ENCODE measurements around the gene PRDM16. TPM values are rescaled to one million over a fixed set of nuclear protein-coding genes. Genes with fewer than 3 reads are reported as not detected.
A peak's percentile ranks its signal among the peaks of the same experiment; 100 is the strongest.

The PRDM16 gene
- total and polyA plus RNA-seq, 2 of the 13 experiments (the other 11 are each of a cell fraction or from before 2014, with no cell fraction given) = 0.15 to 0.81 TPM

DNA sequence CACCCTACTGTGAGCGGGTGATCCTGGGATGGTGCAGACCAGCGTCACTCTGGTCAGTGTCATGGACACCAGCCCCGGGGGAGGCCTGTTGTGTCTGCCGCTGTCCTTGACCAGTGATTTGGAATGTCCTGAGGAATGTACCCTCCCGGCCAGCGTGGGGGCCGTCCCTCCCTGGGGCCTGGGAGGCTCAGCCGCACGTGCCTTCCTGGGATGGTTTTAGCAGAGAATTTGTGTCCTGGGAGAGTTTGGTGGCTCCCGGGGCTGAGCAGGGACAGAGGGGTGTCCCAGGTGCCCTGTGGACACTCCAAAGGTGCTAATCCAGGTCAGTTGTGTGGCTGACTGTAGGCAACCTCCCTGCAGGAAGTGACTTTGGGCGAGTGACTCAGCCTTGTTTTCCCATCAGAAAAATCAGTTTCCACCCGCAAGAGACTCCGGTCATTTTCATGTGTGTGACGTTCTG lies 391.7 kb downstream of the PRDM16 start (continued):
- no peak for TF ChIP-seq ZSCAN21 (CRISPR knock-in tag; IDR thresholded peaks at IDR 0.05; ENCODE audit: borderline replicate concordance)
- TF ChIP-seq, protein P1, sequence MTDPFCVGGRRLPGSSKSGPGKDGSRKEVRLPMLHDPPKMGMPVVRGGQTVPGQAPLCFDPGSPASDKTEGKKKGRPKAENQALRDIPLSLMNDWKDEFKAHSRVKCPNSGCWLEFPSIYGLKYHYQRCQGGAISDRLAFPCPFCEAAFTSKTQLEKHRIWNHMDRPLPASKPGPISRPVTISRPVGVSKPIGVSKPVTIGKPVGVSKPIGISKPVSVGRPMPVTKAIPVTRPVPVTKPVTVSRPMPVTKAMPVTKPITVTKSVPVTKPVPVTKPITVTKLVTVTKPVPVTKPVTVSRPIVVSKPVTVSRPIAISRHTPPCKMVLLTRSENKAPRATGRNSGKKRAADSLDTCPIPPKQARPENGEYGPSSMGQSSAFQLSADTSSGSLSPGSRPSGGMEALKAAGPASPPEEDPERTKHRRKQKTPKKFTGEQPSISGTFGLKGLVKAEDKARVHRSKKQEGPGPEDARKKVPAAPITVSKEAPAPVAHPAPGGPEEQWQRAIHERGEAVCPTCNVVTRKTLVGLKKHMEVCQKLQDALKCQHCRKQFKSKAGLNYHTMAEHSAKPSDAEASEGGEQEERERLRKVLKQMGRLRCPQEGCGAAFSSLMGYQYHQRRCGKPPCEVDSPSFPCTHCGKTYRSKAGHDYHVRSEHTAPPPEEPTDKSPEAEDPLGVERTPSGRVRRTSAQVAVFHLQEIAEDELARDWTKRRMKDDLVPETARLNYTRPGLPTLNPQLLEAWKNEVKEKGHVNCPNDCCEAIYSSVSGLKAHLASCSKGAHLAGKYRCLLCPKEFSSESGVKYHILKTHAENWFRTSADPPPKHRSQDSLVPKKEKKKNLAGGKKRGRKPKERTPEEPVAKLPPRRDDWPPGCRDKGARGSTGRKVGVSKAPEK (CRISPR knock-in tag; IDR thresholded peaks at IDR 0.05; ENCODE audit: borderline replicate concordance) = no peak
- TF ChIP-seq ATF7-NPFF (CRISPR knock-in tag; IDR thresholded peaks at IDR 0.05; ENCODE audit: low read depth) = no peak
- no peak for TF ChIP-seq RORA (CRISPR knock-in tag; IDR thresholded peaks at IDR 0.05)
- TF ChIP-seq MTF1 (CRISPR knock-in tag; IDR thresholded peaks at IDR 0.05) = no peak
- TF ChIP-seq, protein P2, sequence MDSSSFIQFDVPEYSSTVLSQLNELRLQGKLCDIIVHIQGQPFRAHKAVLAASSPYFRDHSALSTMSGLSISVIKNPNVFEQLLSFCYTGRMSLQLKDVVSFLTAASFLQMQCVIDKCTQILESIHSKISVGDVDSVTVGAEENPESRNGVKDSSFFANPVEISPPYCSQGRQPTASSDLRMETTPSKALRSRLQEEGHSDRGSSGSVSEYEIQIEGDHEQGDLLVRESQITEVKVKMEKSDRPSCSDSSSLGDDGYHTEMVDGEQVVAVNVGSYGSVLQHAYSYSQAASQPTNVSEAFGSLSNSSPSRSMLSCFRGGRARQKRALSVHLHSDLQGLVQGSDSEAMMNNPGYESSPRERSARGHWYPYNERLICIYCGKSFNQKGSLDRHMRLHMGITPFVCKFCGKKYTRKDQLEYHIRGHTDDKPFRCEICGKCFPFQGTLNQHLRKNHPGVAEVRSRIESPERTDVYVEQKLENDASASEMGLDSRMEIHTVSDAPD (CRISPR knock-in tag; IDR thresholded peaks at IDR 0.05) = no peak
- no peak for TF ChIP-seq PBX2 (CRISPR knock-in tag; IDR thresholded peaks at IDR 0.05)
- TF ChIP-seq SNAI1 (CRISPR knock-in tag; IDR thresholded peaks at IDR 0.05; ENCODE audit: borderline replicate concordance) = no peak
- TF ChIP-seq UBTF (CRISPR knock-in tag; IDR thresholded peaks at IDR 0.05) = no peak
- TF ChIP-seq FUBP1 (CRISPR knock-in tag; IDR thresholded peaks at IDR 0.05; ENCODE audit: borderline replicate concordance) = no peak
- no peak for TF ChIP-seq POLR2AphosphoS5 (IDR thresholded peaks at IDR 0.05; ENCODE audit: low read depth, low read length)
- no peak for TF ChIP-seq GTF3A (CRISPR knock-in tag; conservative IDR thresholded peaks at IDR 0.05)
- peak; percentile 77 for TF ChIP-seq RARA (CRISPR knock-in tag; IDR thresholded peaks at IDR 0.05)
- TF ChIP-seq BCL3 (CRISPR knock-in tag; IDR thresholded peaks at IDR 0.05) = no peak
- TF ChIP-seq IRX3 (CRISPR knock-in tag; IDR thresholded peaks at IDR 0.05; ENCODE audit: borderline replicate concordance, low read depth) = no peak
- no peak for TF ChIP-seq RBM22 (optimal IDR thresholded peaks at IDR 0.05; ENCODE audit: low read length)
- no peak for TF ChIP-seq ZBTB1 (CRISPR knock-in tag; IDR thresholded peaks at IDR 0.05; ENCODE audit: borderline replicate concordance)
- no peak for TF ChIP-seq LCORL (IDR thresholded peaks at IDR 0.05)
- peak; percentile 61; the same call in 1 of the 2 replicates for TF ChIP-seq LCORL (CRISPR knock-in tag; IDR thresholded peaks at IDR 0.05)
